HL-60/S4 treated with retinoic acid at 250 ng/mL for 4 days and 3 days (cell line): ENCODE results near the gene MLLT3.
"Not testable (repeated sequence)": the region's sequence is repeated elsewhere in the genome, so short reads cannot be mapped to it uniquely, and the experiment has no call there.

Source experiments
- in situ Hi-C: fragments of 300-500 bp; cut with MboI; formaldehyde crosslinking; loops from 2 replicates; pipeline ENCODE4 v1.7.0; 2022; ENCODE audit warnings: low sequenced_read_pairs

Gene MLLT3

DNA sequence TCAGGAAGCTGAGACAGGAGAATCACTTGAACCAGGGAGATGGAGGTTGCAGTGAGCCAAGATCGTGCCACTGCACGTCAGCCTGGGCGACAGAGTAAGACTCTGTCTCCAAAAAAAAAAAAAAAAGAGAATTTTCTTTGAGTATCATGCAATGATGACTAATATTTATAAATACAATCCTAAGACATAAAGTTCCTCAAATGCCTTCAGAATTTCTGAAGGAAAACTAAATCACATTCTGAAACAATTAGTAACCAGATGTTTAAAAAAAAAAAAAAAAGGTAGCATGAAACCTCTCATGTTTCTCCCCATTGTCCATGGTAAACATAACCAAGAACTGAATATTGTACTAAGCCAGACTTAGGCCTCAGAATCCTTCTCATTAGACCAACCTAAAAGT is 23.1 kb downstream of the MLLT3 start:
- in situ Hi-C loops, result no loop called here

DNA sequence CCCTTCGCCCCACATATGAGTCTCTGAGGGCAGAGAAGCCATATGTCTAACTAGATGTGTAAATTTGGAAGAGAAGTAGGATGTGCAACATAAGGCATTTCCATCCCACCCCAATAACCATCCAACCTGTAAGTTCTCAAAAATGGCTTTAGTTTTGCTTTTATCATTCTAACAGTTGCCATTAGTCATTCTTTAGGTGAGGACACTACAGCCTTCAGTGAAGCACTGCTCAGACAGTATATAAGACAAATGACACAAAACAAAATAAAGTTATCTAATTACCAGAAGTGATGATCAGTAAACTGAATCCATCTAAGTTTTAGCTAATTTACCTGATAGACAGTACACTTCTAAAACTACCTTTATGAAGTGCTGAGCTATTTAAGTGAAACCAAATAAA is 23.9 kb downstream of the MLLT3 start:
- in situ Hi-C loops, result no loop called here

DNA sequence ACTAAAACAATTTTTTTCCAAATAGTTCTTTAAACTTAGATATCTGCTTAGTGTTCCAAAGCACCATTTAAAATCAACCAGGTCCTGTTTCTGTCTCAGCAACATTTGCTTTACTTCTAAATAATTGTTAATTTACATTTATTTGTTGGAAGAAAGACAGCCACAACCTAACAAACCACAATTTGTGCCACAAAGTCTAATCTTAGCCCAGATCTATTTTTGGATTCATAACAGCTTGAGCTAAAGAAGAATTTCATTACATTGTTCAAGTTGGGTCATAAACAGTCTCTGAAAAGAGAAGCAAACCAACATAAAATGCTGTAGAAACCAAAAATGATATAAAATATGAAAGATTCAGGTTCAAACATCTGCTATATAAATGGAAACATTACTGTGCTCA is 24.4 kb downstream of the MLLT3 start:
- in situ Hi-C loops, result no loop called here

DNA sequence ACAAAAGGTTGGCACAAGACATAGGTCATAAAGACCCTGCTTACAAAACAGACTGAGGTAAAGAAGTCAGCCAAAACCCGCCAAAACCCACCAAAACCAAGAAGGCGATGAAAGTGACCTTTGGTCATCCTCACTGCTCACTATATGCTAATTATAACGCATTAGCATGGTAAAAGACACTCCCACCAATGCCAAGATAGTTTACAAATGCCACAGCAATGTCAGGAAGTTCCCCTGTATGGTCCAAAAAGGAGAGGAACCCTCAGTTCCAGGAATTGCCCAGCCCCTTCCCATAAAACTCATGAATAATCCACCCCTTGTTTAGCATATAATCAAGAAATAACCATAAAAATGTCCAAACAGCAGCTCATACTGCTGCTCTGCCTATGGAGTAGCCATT is 27.7 kb downstream of the MLLT3 start:
- in situ Hi-C loops, result no loop called here

DNA sequence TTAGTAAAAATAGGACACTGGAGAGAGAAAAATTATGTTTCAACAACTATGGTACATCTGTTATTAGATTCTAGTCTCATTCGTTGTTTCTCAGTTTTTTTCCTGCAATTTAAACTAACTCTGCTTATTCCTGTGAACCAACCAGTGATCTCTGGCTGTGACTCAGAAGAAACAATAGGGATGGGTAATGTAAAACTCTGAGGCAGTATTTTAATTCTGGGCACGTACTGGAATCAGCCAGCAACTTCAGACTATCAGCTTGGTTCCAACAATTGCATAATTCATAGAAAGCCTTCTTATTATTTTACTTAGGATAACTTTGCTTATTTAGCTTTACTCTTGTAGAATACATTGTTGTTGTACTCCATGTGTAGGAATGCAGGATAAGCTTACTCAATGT is 28.8 kb downstream of the MLLT3 start:
- in situ Hi-C loops, result no loop called here

DNA sequence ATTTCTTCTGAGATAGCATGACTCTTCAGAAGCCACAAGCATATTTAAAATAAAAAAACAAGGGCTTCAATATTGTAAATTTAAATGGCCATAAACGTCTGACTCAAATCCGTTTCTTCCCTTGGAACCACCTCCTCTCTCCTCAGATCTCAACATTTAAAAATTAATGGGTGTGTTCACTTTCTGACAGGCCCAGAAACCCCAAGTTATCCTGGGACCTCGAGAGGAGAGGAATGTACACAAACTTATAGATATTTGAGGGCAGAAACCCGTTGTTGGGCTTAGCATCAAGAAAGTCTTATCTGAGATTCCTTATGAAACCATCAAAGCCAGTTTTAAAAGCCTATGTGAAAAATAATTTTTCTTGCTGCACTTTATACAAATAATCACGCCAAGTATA is 29.2 kb downstream of the MLLT3 start:
- in situ Hi-C loops, result no loop called here

DNA sequence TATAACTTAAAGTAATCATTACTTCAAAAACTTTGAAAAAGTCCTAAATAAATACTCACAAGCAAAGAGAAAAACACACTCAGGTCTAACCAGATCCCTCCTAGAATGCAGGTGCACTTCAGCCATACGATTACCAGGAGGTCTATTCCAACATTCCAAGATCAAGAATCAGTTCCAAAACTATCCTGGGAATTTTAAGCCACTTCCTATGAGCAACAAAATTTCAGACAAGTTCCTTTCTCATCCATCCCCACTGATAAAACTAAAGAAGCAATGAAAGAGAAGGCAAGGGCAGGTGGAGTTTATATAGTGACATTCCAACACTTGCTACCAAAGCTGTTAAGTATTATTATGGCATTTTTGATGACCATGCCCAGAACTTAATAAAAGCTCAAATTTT is 29.6 kb downstream of the MLLT3 start:
- in situ Hi-C loops, result no loop called here

DNA sequence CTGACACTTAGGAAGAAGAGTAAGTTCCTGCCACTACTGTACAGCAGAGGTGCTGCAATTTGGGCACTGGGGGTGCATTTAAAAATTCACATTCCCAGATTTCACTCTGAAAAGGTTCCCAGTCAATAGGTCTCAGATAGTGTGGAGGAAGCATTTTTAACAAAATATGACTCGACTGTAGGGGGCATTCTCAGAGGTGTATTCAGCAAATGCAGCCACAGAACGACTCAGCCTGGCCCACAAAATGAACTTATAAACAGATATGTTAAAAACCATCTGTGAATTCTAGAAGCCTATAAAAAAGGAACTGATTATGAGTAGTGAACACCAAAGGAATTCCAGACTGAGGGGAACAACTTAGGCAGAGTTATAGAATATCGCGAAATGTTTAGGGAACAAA is 31.1 kb downstream of the MLLT3 start:
- in situ Hi-C loops, result no loop called here

DNA sequence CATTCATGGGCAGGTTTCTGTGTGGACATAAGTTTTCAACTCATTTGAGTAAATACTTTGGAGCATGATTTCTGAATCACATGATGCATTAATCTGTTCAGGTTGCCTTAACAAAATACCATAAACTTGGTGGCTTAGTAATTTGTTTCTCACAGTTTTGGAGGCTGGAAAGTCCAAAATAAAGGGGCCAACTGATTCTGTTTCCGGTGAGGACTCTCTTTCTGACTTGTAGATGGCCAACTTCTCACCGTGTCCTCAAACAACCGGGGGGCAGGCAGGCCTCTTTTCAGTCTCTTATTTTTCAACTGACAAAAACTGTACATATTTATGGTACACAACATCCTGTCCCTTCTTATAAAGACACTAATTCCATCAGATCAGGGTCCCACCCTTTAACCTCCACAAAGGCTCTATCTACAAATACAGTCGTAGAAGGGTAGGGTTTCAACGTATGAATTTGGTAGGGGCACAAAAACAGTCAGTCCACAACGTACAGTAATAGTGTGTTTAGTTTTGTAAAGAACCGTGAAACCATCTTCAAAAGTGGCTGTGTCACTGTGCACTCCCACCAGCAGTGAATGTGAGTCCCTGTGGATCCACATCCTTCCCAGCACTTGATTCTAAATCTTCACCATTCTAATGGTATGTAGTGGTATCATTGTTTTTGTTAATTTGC is 37.2 kb downstream of the MLLT3 start:
- in situ Hi-C loops, result no loop called here

DNA sequence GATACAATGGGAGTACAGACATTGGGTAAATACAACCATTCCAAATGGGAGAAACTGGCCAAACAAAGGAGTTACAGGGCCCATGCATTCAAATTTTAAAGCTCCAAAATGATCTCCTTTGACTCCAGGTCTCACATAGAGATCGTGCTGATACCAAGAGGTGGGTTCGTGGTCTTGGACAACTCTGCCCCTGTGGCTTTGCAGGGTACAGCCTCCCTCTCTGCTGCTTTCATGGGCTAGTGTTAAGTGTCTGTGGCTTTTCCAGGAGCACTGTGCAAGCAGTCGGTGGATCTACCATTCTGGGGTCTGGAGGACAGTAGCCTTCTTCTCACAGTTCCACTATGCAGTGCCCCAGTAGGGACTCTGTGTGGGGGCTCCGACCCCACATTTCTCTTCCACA is 39.2 kb downstream of the MLLT3 start:
- in situ Hi-C loops, result not testable (repeated sequence)

DNA sequence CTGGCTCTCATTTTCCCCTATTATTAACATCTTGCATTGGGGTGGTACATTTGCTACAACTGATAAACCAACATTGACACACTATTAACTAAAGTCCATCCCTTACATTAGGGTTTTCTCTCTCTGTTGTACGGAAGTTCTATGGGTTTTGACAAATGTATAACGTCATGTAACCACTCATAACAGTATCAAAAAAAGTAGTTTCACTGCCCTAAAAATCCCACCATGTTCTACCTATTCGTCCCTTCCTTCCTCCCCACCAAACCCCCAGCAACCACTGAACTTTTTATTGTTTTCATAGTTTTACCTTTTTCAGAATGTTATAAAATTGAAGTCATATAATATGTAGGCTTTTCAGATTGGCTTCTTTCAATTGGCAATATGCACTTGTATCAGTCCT is 40.1 kb downstream of the MLLT3 start:
- in situ Hi-C loops, result no loop called here

DNA sequence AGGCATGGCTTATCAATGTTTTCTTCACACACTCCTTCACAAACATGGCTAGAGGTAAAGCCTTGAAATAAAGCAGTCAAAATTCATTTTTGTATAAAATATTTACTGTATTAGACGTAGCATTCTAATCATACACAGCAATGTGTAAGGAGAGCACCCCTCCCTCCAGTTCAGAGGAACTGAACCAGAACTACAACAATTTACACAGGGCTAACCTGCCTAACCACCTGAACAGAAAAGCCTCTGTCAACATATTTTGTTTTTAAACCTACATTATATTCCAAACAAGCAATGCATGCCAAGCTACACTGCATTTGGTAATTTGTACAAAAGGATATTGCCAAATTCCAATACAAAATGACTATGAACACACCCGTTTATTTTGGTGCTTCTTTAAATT is 41.6 kb downstream of the MLLT3 start:
- in situ Hi-C loops, result no loop called here

DNA sequence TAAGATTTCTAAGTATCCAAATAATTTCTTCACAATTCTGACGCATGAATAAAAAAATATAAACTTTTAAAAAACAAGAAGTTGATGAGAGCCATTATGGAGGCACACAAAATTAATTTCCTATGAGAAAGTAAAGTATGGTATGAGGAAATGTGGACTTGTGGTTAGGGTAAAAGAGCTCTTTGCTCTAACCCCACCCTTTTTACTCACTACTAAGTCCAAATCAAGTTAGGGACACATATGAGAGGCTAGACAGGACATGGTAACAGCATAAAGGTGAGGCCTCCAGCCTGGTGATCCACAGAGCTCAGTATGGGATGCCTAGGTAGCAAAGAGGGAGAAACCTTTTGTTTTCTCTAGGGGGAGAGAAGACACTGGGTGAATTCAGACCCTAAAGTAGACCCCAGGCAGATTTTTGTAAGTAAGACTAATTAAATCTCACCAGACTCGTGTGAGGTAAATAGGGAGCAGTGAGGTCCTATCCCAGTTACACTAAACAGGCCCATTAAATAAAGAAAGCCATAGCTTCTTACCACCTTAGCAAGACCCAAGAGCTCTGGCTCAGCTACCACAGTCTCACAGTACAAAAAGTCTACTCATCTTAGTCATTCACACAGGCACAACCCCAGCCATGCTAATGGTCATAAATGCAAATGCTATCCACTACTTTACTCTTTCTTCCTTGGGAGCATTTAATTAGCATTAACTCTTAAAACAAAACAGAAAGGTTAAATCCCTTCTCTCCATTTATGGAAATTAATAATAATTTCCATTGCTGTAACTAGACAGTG is 42.6 kb downstream of the MLLT3 start:
- in situ Hi-C loops, result no loop called here

DNA sequence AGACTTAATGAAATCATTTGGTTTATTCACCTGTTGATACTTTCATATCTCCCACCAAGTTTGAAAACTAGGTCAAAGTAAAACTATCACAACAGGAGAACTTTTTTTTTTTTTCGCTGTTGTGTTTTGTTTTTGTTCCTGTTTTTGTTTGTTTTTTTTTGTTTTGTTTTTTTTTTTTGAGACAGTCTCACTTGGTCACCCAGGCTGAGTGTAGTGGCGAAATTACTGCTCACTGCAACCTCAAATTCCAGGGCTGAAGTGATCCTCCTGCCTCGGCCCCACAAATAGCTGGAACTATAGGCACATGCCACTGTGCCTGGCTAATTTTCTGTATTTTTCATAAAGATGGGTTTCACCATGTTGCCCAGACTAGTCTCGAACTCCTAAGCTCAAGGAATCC is 49.3 kb downstream of the MLLT3 start:
- in situ Hi-C loops, result no loop called here

DNA sequence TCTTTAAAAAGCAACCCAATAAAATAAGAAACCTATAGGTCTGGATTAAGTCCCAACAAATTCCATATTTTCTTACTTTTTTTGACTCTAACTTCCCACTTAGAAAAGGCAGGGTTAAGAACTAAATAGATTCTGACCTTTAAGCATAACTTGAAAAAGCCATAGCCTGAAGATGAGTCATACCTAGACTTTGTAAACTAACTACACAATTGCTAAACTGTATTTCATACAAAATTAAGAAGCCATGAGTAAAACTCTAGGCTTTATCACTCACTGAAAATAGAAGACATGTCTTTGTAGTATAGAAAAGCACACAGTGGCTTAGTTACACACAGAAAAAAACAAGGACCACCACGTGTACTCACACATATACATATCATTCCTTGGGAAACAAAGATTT is 51.5 kb downstream of the MLLT3 start:
- in situ Hi-C loops, result no loop called here

DNA sequence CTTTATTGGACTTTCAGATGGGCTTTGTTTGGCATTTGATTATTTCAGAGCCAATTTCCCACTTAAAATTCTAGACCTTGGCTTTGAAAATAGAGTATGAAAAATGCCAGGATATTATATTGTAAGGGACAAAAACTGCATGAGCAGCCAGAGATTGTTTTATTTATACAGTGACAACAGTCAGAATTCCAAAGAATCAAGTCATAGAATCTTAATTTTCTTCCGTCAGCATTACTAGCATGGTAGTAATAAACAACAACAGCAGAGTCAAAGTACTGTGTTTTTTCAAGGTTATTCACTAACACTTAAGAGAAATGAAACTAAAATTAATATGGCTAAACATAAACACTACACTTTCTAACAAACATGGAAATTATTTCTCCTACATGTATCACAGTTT is 52.2 kb downstream of the MLLT3 start:
- in situ Hi-C loops, result no loop called here

DNA sequence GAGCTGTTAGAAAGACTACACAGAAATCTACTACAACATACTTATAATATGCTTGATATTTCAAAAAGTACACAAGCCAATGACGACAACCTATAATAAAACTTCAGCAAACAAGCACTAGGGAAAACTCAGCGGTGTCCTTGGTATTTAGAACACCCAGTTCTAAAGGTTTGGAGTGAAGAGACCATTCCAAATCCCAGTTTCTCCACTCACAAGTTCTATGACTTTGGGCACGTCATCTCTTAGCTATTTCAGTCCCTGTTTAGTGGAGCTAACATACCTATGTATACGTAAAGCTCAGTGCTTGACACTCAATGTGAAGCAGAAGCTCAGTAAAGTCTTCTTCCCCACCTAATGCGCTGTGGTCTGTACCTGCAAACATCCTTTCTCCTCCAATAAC is 52.8 kb downstream of the MLLT3 start:
- in situ Hi-C loops, result no loop called here

DNA sequence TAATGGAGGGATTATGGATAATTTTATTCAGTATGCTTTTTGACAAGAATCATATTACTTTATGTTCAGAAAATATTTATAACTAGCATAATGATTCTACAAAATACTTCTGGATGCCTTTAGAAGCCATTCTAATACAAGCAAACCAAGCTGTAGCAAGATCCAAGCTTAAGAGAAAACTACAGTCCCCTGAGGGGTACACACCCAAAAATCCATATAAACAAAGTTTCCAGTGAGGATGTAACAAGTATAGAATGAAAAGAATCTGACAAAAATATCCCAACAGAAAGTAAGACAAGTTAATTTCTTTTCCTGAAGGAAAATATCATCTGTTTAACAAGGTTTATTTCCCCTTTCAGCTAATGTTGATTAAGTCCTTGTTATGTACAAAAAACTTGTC is 53.9 kb downstream of the MLLT3 start:
- in situ Hi-C loops, result no loop called here

DNA sequence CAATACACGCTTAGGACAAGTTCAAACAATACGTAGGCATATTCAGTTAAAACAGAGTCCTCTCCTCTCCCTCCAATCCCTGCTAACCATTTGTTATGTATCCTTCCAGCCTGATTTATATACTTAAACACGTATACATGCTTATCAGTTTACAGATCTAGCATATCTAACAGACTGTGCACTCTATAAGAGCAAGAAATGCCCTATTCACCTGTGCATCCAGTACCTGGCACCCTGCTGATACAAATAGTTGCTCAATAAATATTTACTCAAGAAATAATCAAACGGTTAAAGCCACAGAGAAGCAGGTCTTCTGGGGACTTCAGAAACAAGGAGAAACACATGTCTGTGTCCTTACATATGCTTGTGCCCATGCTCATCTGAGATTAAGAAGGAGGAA is 55.9 kb downstream of the MLLT3 start:
- in situ Hi-C loops, result no loop called here

DNA sequence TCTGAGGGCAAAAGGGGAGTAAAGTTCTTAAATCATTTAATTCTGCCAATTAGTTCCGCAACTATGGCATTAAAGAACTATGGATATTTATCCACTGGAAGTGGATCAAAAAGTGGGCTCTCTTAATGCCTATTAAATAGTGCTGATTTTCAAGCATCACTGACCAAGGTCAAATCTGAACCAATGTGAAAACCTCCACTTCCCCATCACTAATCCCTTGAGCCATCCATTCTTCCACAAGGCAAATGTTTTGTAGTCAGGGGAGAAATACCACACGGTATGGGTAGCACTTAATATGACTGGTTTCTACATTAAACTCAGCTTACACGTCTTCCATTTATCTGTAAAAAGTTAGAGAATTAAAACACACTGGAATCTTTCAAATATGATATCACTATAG is 57.6 kb downstream of the MLLT3 start:
- in situ Hi-C loops, result no loop called here

DNA sequence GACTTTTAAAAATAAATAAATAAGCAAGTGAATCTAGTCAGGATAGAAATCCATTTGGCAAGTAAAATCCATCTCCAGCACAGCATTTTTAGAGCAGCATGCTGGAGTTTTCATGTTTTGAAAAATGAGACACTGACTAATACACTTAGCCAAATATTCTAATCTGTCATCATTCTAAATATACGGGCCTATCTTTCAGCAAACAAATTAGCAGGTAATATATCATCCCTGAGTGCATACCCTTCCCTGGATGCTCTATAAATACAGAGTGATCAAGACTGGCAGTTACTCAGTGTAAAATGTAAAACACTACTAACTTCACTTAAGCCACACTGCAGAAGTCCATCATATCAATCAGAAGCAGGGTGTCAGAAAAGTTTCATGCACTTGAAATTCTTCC is 58.4 kb downstream of the MLLT3 start:
- in situ Hi-C loops, result no loop called here

DNA sequence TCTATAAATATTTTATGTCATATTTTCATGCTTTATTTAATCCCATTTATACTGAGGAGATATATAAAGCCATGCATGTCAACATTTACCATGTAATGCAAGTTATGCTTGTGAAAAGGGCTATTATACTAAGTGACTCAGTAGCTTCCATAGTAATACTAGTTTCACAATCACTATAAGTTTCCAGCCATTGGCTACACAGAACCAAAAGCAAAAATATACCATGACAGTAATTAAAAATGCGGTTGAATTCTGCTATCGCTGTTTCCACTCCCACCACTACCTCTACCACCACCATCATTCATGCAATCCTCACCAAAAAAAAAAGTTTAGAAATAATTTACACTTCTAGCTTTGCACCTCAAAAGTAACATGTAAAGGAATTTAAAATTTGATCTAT is 60.2 kb downstream of the MLLT3 start:
- in situ Hi-C loops, result no loop called here

DNA sequence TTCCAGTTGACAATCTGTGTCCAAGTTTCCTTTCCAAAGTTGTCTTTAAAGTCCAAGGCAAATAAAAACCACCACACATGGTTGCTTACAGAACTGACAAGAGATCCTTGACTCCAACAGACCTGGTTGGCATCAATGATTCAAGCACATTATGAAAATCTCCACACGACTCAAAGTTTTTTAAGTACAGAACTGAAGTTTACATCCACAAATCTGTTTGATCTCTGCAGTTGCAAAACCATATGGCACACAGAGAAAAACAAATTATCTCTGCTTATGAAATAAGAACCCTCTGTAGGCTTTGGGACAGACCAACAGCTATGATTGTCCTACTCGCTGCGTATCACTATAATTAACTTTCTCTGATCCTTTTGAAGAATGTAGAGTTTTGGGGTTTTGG is 60.8 kb downstream of the MLLT3 start:
- in situ Hi-C loops, result no loop called here
